ENCODE results near the gene AP1M1. TPM values are rescaled to one million over a fixed set of nuclear protein-coding genes. Genes with fewer than 3 reads are reported as not detected.

AP1M1 gene
- total RNA-seq = 100 to 1,000 TPM in 1 of 2 experiments, 10 to 100 TPM in 1; 99.0 to 108 TPM

DNA sequence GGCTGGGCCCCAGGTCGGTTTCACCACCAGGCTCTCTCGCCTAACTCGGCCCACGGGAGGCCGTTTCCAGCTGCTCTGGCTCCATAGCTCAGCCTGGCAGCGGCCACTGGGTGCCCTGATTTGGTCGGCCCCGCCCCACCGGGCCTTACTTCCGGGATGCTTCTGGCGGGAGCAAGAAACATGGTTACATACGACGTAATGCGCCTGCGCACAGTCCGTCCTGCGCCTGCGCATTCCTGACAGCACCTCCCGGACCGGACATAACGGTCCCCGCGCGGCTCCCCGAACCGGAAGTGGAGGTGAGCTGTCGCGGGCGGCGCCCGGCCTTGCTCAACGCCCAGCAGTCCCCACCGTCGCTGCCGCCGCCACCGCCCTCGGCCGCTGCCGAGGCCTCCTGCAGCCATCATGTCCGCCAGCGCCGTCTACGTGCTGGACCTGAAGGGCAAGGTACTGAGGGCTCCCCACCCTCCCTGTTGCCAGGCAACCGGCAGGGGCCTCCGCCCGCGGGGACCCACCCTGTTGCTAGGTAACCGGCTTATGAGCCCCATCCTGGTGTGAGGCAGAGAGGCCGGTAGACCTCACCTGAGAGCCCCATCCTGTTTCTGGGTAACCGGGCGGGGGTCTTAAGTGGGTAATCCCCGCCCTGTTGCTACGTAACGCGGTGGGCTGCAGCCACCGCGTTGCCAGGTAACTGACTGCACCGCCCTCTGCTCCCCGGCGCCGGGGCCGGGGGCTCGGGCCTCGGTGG, at the start of gene AP1M1:
Gene AP1M1, plus strand, starts transcription at position 290 of the 748 bp plus-strand sequence. Its CDS starts 116 bp downstream, at position 406.
- no peaks in the 10 kb centered on the region for H3K27me3 Mint-ChIP-seq
- peak; percentile 99 for DNase-seq
- peaks cover 30% of the 10 kb centered on the region for H3K36me3 Mint-ChIP-seq (ENCODE audit: low read depth)
- intact Hi-C loops (cut with micrococcal nuclease) = no loop called here
- H3K4me3 Mint-ChIP-seq = peak within 1 kb of the TSS; percentile 90
- CTCF ChIA-PET = interaction anchor here (0.8 to 2.6 kb wide), 8 partner anchors 9 to 220 kb away, joined by 3 to 17 read pairs (median 3); partner anchors contain the start of gene FAM32A
- ATAC-seq = peak; percentile 90
- POLR2A ChIA-PET = interaction anchor here (0.6 to 2.0 kb wide), 7 partner anchors 10 to 347 kb away, joined by 3 to 8 read pairs (median 3); partner anchors contain the start of gene HSH2D
- H3K9me3 Mint-ChIP-seq = no peaks in the 10 kb centered on the region
- H3K27ac Mint-ChIP-seq = peak within 1 kb of the TSS; percentile 97
- TF ChIP-seq, protein P1, sequence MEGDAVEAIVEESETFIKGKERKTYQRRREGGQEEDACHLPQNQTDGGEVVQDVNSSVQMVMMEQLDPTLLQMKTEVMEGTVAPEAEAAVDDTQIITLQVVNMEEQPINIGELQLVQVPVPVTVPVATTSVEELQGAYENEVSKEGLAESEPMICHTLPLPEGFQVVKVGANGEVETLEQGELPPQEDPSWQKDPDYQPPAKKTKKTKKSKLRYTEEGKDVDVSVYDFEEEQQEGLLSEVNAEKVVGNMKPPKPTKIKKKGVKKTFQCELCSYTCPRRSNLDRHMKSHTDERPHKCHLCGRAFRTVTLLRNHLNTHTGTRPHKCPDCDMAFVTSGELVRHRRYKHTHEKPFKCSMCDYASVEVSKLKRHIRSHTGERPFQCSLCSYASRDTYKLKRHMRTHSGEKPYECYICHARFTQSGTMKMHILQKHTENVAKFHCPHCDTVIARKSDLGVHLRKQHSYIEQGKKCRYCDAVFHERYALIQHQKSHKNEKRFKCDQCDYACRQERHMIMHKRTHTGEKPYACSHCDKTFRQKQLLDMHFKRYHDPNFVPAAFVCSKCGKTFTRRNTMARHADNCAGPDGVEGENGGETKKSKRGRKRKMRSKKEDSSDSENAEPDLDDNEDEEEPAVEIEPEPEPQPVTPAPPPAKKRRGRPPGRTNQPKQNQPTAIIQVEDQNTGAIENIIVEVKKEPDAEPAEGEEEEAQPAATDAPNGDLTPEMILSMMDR (IDR thresholded peaks at IDR 0.05) = no peak
- H3K4me1 Mint-ChIP-seq (ENCODE audit: low read depth) = peaks cover 41% of the 10 kb centered on the region

GRCh38 chr19:16148443-16149229, 49.1 kb upstream of the AP1M1 start:
- Mint-ChIP-seq H3K27me3 (no peaks in the 10 kb centered on the region), H3K9me3 (no peaks in the 10 kb centered on the region), H3K36me3 (ENCODE audit: low read depth) (peaks cover 31% of the 10 kb centered on the region), H3K4me3 (no peak overlapping the region), H3K27ac (no peak overlapping the region), H3K4me1 (ENCODE audit: low read depth) (peaks cover 21% of the 10 kb centered on the region)
- ChIA-PET CTCF (no interaction called here), POLR2A (interaction anchor here (0.6 to 1.7 kb wide), 2 partner anchors 16 to 1907 kb away, joined by 3 to 6 read pairs; no protein-coding TSS in a partner anchor)
- DNase-seq (no peak), ATAC-seq (no peak)
- intact Hi-C loops (cut with micrococcal nuclease) = no loop called here
- TF ChIP-seq, protein P1 (IDR thresholded peaks at IDR 0.05) = no peak

GRCh38 chr19:16153582-16154336, 44.0 kb upstream of the AP1M1 start:
- Mint-ChIP-seq H3K36me3 (ENCODE audit: low read depth) (peaks cover 49% of the 10 kb centered on the region), H3K27me3 (no peaks in the 10 kb centered on the region), H3K27ac (no peak overlapping the region), H3K4me1 (ENCODE audit: low read depth) (peaks cover 4% of the 10 kb centered on the region), H3K9me3 (no peaks in the 10 kb centered on the region), H3K4me3 (no peak overlapping the region)
- CTCF ChIA-PET = interaction anchor here (1.2 to 1.5 kb wide), 2 partner anchors 43 to 93 kb away, joined by 3 read pairs; no protein-coding TSS in a partner anchor
- ATAC-seq (peak; percentile 40), DNase-seq (peak; percentile 47)
- TF ChIP-seq, protein P1 (IDR thresholded peaks at IDR 0.05) = no peak
- intact Hi-C loops (cut with micrococcal nuclease) = no loop called here
- POLR2A ChIA-PET = interaction anchor here (1.2 to 1.6 kb wide), 4 partner anchors 8 to 77 kb away, joined by 3 to 12 read pairs (median 4); partner anchors contain the start of gene HSH2D

GRCh38 chr19:16154557-16154956, 43.2 kb upstream of the AP1M1 start:
- no peaks in the 10 kb centered on the region for H3K9me3 Mint-ChIP-seq
- peaks cover under 1% of the 10 kb centered on the region for H3K4me1 Mint-ChIP-seq (ENCODE audit: low read depth)
- ChIA-PET POLR2A (interaction anchor here (1.2 to 1.6 kb wide), 4 partner anchors 9 to 78 kb away, joined by 3 to 12 read pairs (median 4); partner anchors contain the start of gene HSH2D), CTCF (interaction anchor here (1.2 kb wide), 1 partner anchor 94 kb away, joined by 3 read pairs; no protein-coding TSS in a partner anchor)
- DNase-seq (no peak), ATAC-seq (no peak)
- intact Hi-C loops (cut with micrococcal nuclease) = no loop called here
- H3K4me3 Mint-ChIP-seq = no peak overlapping the region
- no peak overlapping the region for H3K27ac Mint-ChIP-seq
- H3K27me3 Mint-ChIP-seq = no peaks in the 10 kb centered on the region
- peaks cover 45% of the 10 kb centered on the region for H3K36me3 Mint-ChIP-seq (ENCODE audit: low read depth)
- TF ChIP-seq, protein P1 (IDR thresholded peaks at IDR 0.05) = no peak
